Measurements from ENCODE around the gene PFDN5.

The PFDN5 gene

GRCh38 chr12:53345486-53346188 lies 50.3 kb downstream of the PFDN5 start:
- DNase-seq (ENCODE audit: extremely low read depth, insufficient read length) = no peak
- H3K4me3 ChIP-seq (replicated peaks; ENCODE audit: low read depth, low read length) = peak overlapping the region; percentile 72
- TF ChIP-seq, protein P1, sequence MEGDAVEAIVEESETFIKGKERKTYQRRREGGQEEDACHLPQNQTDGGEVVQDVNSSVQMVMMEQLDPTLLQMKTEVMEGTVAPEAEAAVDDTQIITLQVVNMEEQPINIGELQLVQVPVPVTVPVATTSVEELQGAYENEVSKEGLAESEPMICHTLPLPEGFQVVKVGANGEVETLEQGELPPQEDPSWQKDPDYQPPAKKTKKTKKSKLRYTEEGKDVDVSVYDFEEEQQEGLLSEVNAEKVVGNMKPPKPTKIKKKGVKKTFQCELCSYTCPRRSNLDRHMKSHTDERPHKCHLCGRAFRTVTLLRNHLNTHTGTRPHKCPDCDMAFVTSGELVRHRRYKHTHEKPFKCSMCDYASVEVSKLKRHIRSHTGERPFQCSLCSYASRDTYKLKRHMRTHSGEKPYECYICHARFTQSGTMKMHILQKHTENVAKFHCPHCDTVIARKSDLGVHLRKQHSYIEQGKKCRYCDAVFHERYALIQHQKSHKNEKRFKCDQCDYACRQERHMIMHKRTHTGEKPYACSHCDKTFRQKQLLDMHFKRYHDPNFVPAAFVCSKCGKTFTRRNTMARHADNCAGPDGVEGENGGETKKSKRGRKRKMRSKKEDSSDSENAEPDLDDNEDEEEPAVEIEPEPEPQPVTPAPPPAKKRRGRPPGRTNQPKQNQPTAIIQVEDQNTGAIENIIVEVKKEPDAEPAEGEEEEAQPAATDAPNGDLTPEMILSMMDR (IDR thresholded peaks at IDR 0.05; ENCODE audit: insufficient read depth, low read length, poor library complexity, severe bottlenecking) = no peak
- H3K27me3 ChIP-seq (replicated peaks; ENCODE audit: control insufficient read depth, insufficient read depth, low read length) = no peaks in the 10 kb centered on the region
- H3K36me3 ChIP-seq (ENCODE audit: control insufficient read depth, insufficient read depth, low read length) = no peaks in the 10 kb centered on the region

DNA sequence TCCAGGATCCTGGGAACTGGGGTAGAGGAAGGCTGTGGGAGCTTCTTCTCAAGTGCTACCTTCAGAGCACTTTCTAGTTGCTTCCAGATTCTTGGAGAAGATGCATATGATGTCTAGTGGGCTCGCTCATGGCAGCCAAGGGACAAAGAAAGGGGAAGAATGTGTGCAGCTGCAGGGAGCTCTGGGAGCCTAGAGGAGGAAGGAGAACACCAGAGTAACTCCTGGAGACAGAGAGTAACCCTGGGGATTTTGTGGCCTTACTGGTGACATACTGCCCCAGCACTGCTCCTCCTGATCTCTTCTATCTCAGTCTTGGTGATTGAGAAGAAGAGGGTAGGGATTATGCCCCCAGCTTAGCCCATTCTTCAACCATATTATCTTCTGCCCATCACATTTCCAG lies 51.1 kb downstream of the PFDN5 start:
- Histone ChIP-seq H3K36me3 (ENCODE audit: control insufficient read depth, insufficient read depth, low read length) (no peaks in the 10 kb centered on the region), H3K4me3 (replicated peaks; ENCODE audit: low read depth, low read length) (no peak overlapping the region), H3K27me3 (replicated peaks; ENCODE audit: control insufficient read depth, insufficient read depth, low read length) (no peaks in the 10 kb centered on the region)
- TF ChIP-seq, protein P1 (IDR thresholded peaks at IDR 0.05; ENCODE audit: insufficient read depth, low read length, poor library complexity, severe bottlenecking) = no peak
- no peak for DNase-seq (ENCODE audit: extremely low read depth, insufficient read length)

DNA sequence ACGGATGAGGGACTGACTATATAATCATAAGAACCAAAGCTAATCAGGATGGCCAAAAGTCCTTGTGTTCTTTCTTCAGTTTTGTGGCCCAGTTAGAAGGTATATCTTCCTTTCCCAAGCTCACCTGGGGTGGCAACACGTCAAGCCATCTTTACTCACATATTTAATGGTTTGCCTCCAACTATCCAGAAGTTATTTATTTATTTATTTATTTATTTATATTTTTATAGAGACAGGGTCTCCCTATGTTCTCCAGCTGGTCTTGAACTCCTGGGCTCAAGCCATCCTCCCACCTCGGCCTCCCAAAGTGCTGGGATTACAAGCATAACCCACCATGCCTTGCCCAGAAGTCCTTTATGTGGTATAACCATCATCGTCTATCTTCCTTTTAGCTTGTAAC lies 52.6 kb downstream of the PFDN5 start:
- no peaks in the 10 kb centered on the region for H3K27me3 ChIP-seq (replicated peaks; ENCODE audit: control insufficient read depth, insufficient read depth, low read length)
- no peak overlapping the region for H3K4me3 ChIP-seq (replicated peaks; ENCODE audit: low read depth, low read length)
- no peaks in the 10 kb centered on the region for H3K36me3 ChIP-seq (ENCODE audit: control insufficient read depth, insufficient read depth, low read length)
- DNase-seq (ENCODE audit: extremely low read depth, insufficient read length) = no peak
- TF ChIP-seq, protein P1 (IDR thresholded peaks at IDR 0.05; ENCODE audit: insufficient read depth, low read length, poor library complexity, severe bottlenecking) = no peak
